Measurements from ENCODE around the gene C1GALT1C1L. TPM values are rescaled to one million over a fixed set of nuclear protein-coding genes. Genes with fewer than 3 reads are reported as not detected.
"Not testable (repeated sequence)": the region's sequence is repeated elsewhere in the genome, so short reads cannot be mapped to it uniquely, and the experiment has no call there.

Gene C1GALT1C1L
- total and polyA plus RNA-seq, 2 donors (not counting 3 experiments of a cell fraction or from before 2014, with no cell fraction given) = 0.40 to 0.76 TPM

DNA sequence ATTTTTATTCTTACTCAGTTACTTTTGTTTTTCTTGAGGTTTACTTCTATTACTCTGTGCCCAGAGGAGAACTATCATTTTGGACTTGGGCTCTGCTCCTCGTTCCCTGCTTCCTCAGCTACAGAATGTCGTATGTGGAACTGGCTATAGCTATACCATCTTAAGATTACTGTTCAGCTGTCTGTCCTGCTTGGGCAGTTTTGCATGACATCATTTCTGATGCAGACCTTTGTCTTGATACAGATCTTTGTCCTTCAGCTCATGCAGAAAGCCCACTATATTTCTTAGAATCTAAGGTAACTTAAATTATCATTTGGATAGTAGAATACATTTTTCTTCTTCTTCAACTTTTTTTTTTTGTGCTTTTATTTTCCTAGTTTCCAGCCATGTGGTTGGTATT, 13.8 kb upstream of the C1GALT1C1L start:
- POLR2A ChIA-PET = no interaction called here
- DNase-seq (ENCODE audit: low read depth, low spot score) (no peak), FAIRE-seq (no peak)
- no peak overlapping the region for H3K9ac ChIP-seq (replicated peaks; ENCODE audit: extremely low read depth, insufficient read depth, low read length)
- H4K20me1 ChIP-seq (replicated peaks; ENCODE audit: control insufficient read depth, extremely low read depth, insufficient read depth, low read length) = no peaks in the 10 kb centered on the region
- no peaks in the 10 kb centered on the region for H3K36me3 ChIP-seq (ENCODE audit: control insufficient read depth in 2 of 2, extremely low read depth in 1 of 2, insufficient read depth in 2 of 2, low read length in 2 of 2)
- H3K9me3 ChIP-seq (replicated peaks; ENCODE audit: control insufficient read depth, insufficient read depth, low read length) = no peaks in the 10 kb centered on the region
- H3K4me3 ChIP-seq (replicated peaks in 1 of 3; ENCODE audit: insufficient read depth in 1 of 3, low read depth in 1 of 3, low read length in 3 of 3) = no peak overlapping the region
- no peaks in the 10 kb centered on the region for H3K27me3 ChIP-seq (ENCODE audit: control insufficient read depth in 2 of 2, insufficient read depth in 2 of 2, low read length in 2 of 2)
- dilution Hi-C loops (cut with MboI; ENCODE audit: extremely low pct_ligation_motif_present, low sequenced_read_pairs) = no loop called here
- H2AFZ ChIP-seq (ENCODE audit: low read depth, low read length) = no peak overlapping the region
- no peak overlapping the region for H3K4me2 ChIP-seq (ENCODE audit: insufficient read depth, low read length)
- H3K27ac ChIP-seq (ENCODE audit: insufficient read depth, low read depth, low read length) = no peak overlapping the region
- no peaks in the 10 kb centered on the region for H3K9me1 ChIP-seq (replicated peaks; ENCODE audit: control insufficient read depth, extremely low read depth, insufficient read depth, low read length)
- no TSS peak for BruUV-seq (replicated peaks)
- TF ChIP-seq POLR2A (IDR thresholded peaks at IDR 0.05; ENCODE audit: low read depth, low read length) = no peak
- no peaks in the 10 kb centered on the region for H3K79me2 ChIP-seq (ENCODE audit: control insufficient read depth, insufficient read depth, low read length)
- CTCF ChIA-PET = interaction anchor here (1.1 to 1.2 kb wide), 2 partner anchors 19 to 790 kb away, joined by 3 to 6 read pairs; no protein-coding TSS in a partner anchor
- intact Hi-C loops (cut with micrococcal nuclease) = no loop called here
- H3K4me1 ChIP-seq (ENCODE audit: control insufficient read depth, extremely low read depth, insufficient read depth, low read length) = no peaks in the 10 kb centered on the region

DNA sequence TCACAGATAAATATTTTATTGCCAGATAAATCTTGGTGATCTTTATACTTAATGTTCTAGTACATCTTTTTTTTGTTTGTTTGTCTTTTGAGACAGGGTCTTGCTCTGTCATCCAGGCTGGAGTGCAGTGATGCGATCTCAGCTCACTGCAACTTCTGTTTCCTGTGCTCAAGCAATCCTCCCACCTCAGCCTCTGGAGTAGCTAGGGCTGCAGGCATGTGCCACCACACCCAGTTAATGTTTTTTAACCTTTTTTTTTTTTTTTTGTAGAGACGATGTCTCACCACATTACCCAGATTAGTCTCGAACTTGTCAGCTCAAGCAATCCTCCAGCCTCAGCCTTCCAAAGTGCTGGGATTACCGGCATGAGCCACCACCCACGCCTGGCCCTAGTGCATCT, 9.1 kb upstream of the C1GALT1C1L start:
- Histone ChIP-seq H3K27ac (ENCODE audit: insufficient read depth, low read depth, low read length) (no peak overlapping the region), H3K36me3 (ENCODE audit: control insufficient read depth in 2 of 2, extremely low read depth in 1 of 2, insufficient read depth in 2 of 2, low read length in 2 of 2) (no peaks in the 10 kb centered on the region), H3K4me1 (ENCODE audit: control insufficient read depth, extremely low read depth, insufficient read depth, low read length) (no peaks in the 10 kb centered on the region), H3K9me1 (replicated peaks; ENCODE audit: control insufficient read depth, extremely low read depth, insufficient read depth, low read length) (no peaks in the 10 kb centered on the region), H4K20me1 (replicated peaks; ENCODE audit: control insufficient read depth, extremely low read depth, insufficient read depth, low read length) (no peaks in the 10 kb centered on the region), H3K27me3 (ENCODE audit: control insufficient read depth in 2 of 2, insufficient read depth in 2 of 2, low read length in 2 of 2) (no peaks in the 10 kb centered on the region), H3K4me2 (ENCODE audit: insufficient read depth, low read length) (no peak overlapping the region), H3K4me3 (replicated peaks in 1 of 3; ENCODE audit: insufficient read depth in 1 of 3, low read depth in 1 of 3, low read length in 3 of 3) (no peak overlapping the region), H2AFZ (ENCODE audit: low read depth, low read length) (no peak overlapping the region), H3K9ac (replicated peaks; ENCODE audit: extremely low read depth, insufficient read depth, low read length) (no peak overlapping the region), H3K9me3 (replicated peaks; ENCODE audit: control insufficient read depth, insufficient read depth, low read length) (no peaks in the 10 kb centered on the region), H3K79me2 (ENCODE audit: control insufficient read depth, insufficient read depth, low read length) (no peaks in the 10 kb centered on the region)
- no peak for FAIRE-seq
- TF ChIP-seq MYC (IDR thresholded peaks at IDR 0.05; ENCODE audit: low read depth, low read length) (no peak), EZH2 (IDR thresholded peaks at IDR 0.05; ENCODE audit: borderline replicate concordance, low read depth, low read length, severe bottlenecking) (no peak), JUN (IDR thresholded peaks at IDR 0.05; ENCODE audit: borderline replicate concordance, insufficient read depth, insufficient read length, low read depth) (no peak), POLR2A (IDR thresholded peaks at IDR 0.05; ENCODE audit: low read depth, low read length) (no peak), GATA2 (IDR thresholded peaks at IDR 0.05; ENCODE audit: insufficient read depth, insufficient read length, low read depth, low read length) (no peak), POLR2AphosphoS5 (IDR thresholded peaks at IDR 0.05; ENCODE audit: insufficient read depth, low read depth, low read length) (no peak), FOS (IDR thresholded peaks at IDR 0.05; ENCODE audit: borderline replicate concordance, insufficient read depth, low read length) (no peak)
- TF ChIP-seq, protein P1, sequence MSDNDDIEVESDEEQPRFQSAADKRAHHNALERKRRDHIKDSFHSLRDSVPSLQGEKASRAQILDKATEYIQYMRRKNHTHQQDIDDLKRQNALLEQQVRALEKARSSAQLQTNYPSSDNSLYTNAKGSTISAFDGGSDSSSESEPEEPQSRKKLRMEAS (IDR thresholded peaks at IDR 0.05; ENCODE audit: insufficient read depth, insufficient read length) = no peak
- TF ChIP-seq, protein P2, sequence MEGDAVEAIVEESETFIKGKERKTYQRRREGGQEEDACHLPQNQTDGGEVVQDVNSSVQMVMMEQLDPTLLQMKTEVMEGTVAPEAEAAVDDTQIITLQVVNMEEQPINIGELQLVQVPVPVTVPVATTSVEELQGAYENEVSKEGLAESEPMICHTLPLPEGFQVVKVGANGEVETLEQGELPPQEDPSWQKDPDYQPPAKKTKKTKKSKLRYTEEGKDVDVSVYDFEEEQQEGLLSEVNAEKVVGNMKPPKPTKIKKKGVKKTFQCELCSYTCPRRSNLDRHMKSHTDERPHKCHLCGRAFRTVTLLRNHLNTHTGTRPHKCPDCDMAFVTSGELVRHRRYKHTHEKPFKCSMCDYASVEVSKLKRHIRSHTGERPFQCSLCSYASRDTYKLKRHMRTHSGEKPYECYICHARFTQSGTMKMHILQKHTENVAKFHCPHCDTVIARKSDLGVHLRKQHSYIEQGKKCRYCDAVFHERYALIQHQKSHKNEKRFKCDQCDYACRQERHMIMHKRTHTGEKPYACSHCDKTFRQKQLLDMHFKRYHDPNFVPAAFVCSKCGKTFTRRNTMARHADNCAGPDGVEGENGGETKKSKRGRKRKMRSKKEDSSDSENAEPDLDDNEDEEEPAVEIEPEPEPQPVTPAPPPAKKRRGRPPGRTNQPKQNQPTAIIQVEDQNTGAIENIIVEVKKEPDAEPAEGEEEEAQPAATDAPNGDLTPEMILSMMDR (IDR thresholded peaks at IDR 0.05; ENCODE audit: extremely low read depth in 1 of 2, insufficient read depth in 1 of 2, low read depth in 1 of 2, low read length in 2 of 2) = no peak
- intact Hi-C loops (cut with micrococcal nuclease) = no loop called here
- dilution Hi-C loops (cut with MboI; ENCODE audit: extremely low pct_ligation_motif_present, low sequenced_read_pairs) = no loop called here
- BruUV-seq (replicated peaks) = no TSS peak
- no peak for DNase-seq (ENCODE audit: low read depth, low spot score)
- ChIA-PET POLR2A (no interaction called here), CTCF (no interaction called here)

DNA sequence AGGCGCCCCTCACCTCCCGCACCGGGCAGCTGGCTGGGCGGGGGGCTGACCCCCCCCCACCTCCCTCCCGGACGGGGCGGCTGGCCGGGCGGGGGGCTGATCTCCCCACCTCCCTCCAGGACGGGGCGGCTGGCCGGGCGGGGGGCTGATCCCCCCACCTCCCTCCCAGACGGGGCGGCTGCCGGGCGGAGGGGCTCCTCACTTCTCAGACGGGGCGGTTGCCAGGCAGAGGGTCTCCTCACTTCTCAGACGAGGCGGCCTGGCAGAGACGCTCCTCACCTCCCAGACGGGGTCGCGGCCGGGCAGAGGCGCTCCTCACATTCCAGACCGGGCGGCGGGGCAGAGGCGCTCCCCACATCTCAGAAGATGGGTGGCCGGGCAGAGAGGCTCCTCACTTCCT, 1.6 kb upstream of the C1GALT1C1L start:
- H3K9ac ChIP-seq (replicated peaks; ENCODE audit: extremely low read depth, insufficient read depth, low read length); H3K27me3 ChIP-seq (ENCODE audit: control insufficient read depth in 2 of 2, insufficient read depth in 2 of 2, low read length in 2 of 2); BruUV-seq (replicated peaks); H3K27ac ChIP-seq (ENCODE audit: insufficient read depth, low read depth, low read length); CTCF ChIA-PET; intact Hi-C loops (cut with micrococcal nuclease); H3K4me1 ChIP-seq (ENCODE audit: control insufficient read depth, extremely low read depth, insufficient read depth, low read length); FAIRE-seq; H3K9me3 ChIP-seq (replicated peaks; ENCODE audit: control insufficient read depth, insufficient read depth, low read length); dilution Hi-C loops (cut with MboI; ENCODE audit: extremely low pct_ligation_motif_present, low sequenced_read_pairs); H3K9me1 ChIP-seq (replicated peaks; ENCODE audit: control insufficient read depth, extremely low read depth, insufficient read depth, low read length); H4K20me1 ChIP-seq (replicated peaks; ENCODE audit: control insufficient read depth, extremely low read depth, insufficient read depth, low read length); DNase-seq (ENCODE audit: low read depth, low spot score); H3K36me3 ChIP-seq (ENCODE audit: control insufficient read depth in 2 of 2, extremely low read depth in 1 of 2, insufficient read depth in 2 of 2, low read length in 2 of 2); H3K79me2 ChIP-seq (ENCODE audit: control insufficient read depth, insufficient read depth, low read length); POLR2A ChIA-PET; H3K4me3 ChIP-seq (replicated peaks in 1 of 3; ENCODE audit: insufficient read depth in 1 of 3, low read depth in 1 of 3, low read length in 3 of 3); H2AFZ ChIP-seq (ENCODE audit: low read depth, low read length); H3K4me2 ChIP-seq (ENCODE audit: insufficient read depth, low read length): not testable (repeated sequence)

Measured in endothelial cell of umbilical vein (primary cell).